CD14-positive monocyte (primary cell): Measurements from ENCODE around the gene DGCR8. TPM values are rescaled to one million over a fixed set of nuclear protein-coding genes. Genes with fewer than 3 reads are reported as not detected.
A peak's percentile ranks its signal among the peaks of the same experiment; 100 is the strongest.

Experiments used
- DNase-seq, 3 donors: peaks; one replicate each; pipeline ENCODE4 v3.0.0-alpha.2; 2011 to 2022
- H2AFZ ChIP-seq: 2 replicates; pipeline ENCODE4 v1.6.0; 2012; ENCODE audit warnings: mild to moderate bottlenecking, low read depth, low read length, inconsistent platforms; ENCODE audit not compliant: insufficient read depth, poor library complexity, severe bottlenecking
- H3K27ac ChIP-seq, 2 donors: 1 replicate in 1 of 2; 2 replicates in 1 of 2; pipeline ENCODE4 v1.5.1; 2012 to 2013; ENCODE audit warnings: low read length in 2 of 2, control low read depth in 1 of 2, inconsistent platforms in 1 of 2, low read depth in 1 of 2, mild to moderate bottlenecking in 1 of 2
- H3K27me3 ChIP-seq, 2 donors: one replicate each; pipeline versions ENCODE4 v1.6.0 to v1.6.1; 2011 to 2013; ENCODE audit warnings: low read length in 2 of 2; ENCODE audit not compliant: control insufficient read depth in 2 of 2, insufficient read depth in 2 of 2
- H3K36me3 ChIP-seq, 2 donors: replicated peaks in 1 of 2; 1 replicate in 1 of 2; 2 replicates in 1 of 2; pipeline versions ENCODE4 v1.5.1 to v1.6.1; 2012 to 2013; ENCODE audit warnings: low read length in 2 of 2, control low read depth in 1 of 2, inconsistent platforms in 1 of 2, mild to moderate bottlenecking in 1 of 2; ENCODE audit not compliant: insufficient read depth in 2 of 2, control insufficient read depth in 1 of 2
- H3K4me1 ChIP-seq, 2 donors: 1 replicate in 1 of 2; 2 replicates in 1 of 2; pipeline versions ENCODE4 v1.5.1 to v1.6.1; 2012 to 2013; ENCODE audit warnings: low read length in 2 of 2, control low read depth in 1 of 2, inconsistent platforms in 1 of 2, mild to moderate bottlenecking in 1 of 2, moderate library complexity in 1 of 2; ENCODE audit not compliant: insufficient read depth in 2 of 2, control insufficient read depth in 1 of 2
- H3K4me2 ChIP-seq: replicated peaks from 2 replicates; pipeline ENCODE3; 2012; ENCODE audit warnings: low read length, moderate library complexity, mild to moderate bottlenecking; ENCODE audit not compliant: poor library complexity, severe bottlenecking; ENCODE audit errors: extremely low read depth
- H3K4me3 ChIP-seq, 3 experiments: fragments of 200-600 bp in 1 of 3; sonication (generic) in 1 of 3; replicated peaks in 1 of 3; 1 replicate in 2 of 3; 2 replicates in 1 of 3; pipeline ENCODE4 v1.5.1; 2011 to 2013; ENCODE audit warnings: low read length in 3 of 3, mild to moderate bottlenecking in 3 of 3, control low read depth in 2 of 3, low read depth in 2 of 3, inconsistent platforms in 1 of 3, moderate library complexity in 1 of 3
- H3K79me2 ChIP-seq: 2 replicates; pipeline ENCODE4 v1.6.0; 2012; ENCODE audit warnings: mild to moderate bottlenecking, control low read depth, inconsistent platforms, low read length, moderate library complexity; ENCODE audit not compliant: insufficient read depth
- H3K9ac ChIP-seq: 2 replicates; pipeline ENCODE4 v1.6.0; 2017; ENCODE audit warnings: low read length, mild to moderate bottlenecking; ENCODE audit not compliant: insufficient read depth, poor library complexity, severe bottlenecking
- H3K9me3 ChIP-seq, 2 donors: replicated peaks in 1 of 2; 1 replicate in 1 of 2; 2 replicates in 1 of 2; pipeline versions ENCODE4 v1.5.1 to v1.6.1; 2012 to 2013; ENCODE audit warnings: low read length in 2 of 2, control low read depth in 1 of 2; ENCODE audit not compliant: control insufficient read depth in 1 of 2, insufficient read depth in 1 of 2
- H4K20me1 ChIP-seq: 2 replicates; pipeline ENCODE4 v1.6.0; 2012; ENCODE audit warnings: mild to moderate bottlenecking, low read length, control low read depth, moderate library complexity; ENCODE audit not compliant: insufficient read depth
- H3K27ac Mint-ChIP-seq, 7 donors: one replicate each; pipeline ENCODE4 v1.8.0; 2020; ENCODE audit warnings: mild to moderate bottlenecking in 7 of 7, mixed read lengths in 7 of 7, moderate library complexity in 6 of 7, inconsistent platforms in 2 of 7
- H3K27me3 Mint-ChIP-seq, 3 donors: one replicate each; pipeline ENCODE4 v1.8.0; 2021 to 2022; ENCODE audit warnings: low read depth in 3 of 3, mild to moderate bottlenecking in 3 of 3, mixed read lengths in 3 of 3, moderate library complexity in 3 of 3, inconsistent platforms in 1 of 3
- H3K36me3 Mint-ChIP-seq, 2 donors: one replicate each; pipeline ENCODE4 v1.8.0; 2020; ENCODE audit warnings: mixed read lengths in 2 of 2, inconsistent platforms in 1 of 2, mild to moderate bottlenecking in 1 of 2
- H3K4me1 Mint-ChIP-seq: one replicate; pipeline ENCODE4 v1.8.0; 2020; ENCODE audit warnings: mild to moderate bottlenecking, mixed read lengths
- H3K4me3 Mint-ChIP-seq, 2 donors: one replicate each; pipeline ENCODE4 v1.8.0; 2020; ENCODE audit warnings: mild to moderate bottlenecking in 2 of 2, mixed read lengths in 2 of 2, moderate library complexity in 1 of 2
- H3K9me3 Mint-ChIP-seq, 7 donors: one replicate each; pipeline ENCODE4 v1.8.0; 2020 to 2022; ENCODE audit warnings: mixed read lengths in 7 of 7, mild to moderate bottlenecking in 6 of 7, moderate library complexity in 6 of 7, inconsistent platforms in 2 of 7
- WGBS: methylation state at CpG from one replicate; pipeline ENCODE4 v1.1.5; 2013; ENCODE audit warnings: missing lambda C conversion rate; ENCODE audit not compliant: insufficient coverage; 5-methylcytosine and 5-hydroxymethylcytosine counted together
- intact Hi-C, 2 donors: fragments of 100-400 bp; cut with micrococcal nuclease; formaldehyde crosslinking; loops; one replicate each; pipeline versions ENCODE4 v1.15.0 to v1.15.1; 2023
- polyA plus RNA-seq, 3 donors: library from polyadenylated mRNA; depleted of rRNA in 1 of 3; unstranded in 2 of 3; stranded (reverse) in 1 of 3; fragments of 300-500 nt in 2 of 3; fragments of >200 nt in 1 of 3; fragmentation: Illumina TruSeq in 2 of 3; gene quantifications; 1 replicate in 2 of 3; 2 replicates in 1 of 3; pipeline ENCODE4 v1.2.3, GENCODE V29; 2012 to 2021
- TF ChIP-seq, protein P1 (sequence below): fragments of 200-600 bp; IDR thresholded peaks from one replicate; pipeline ENCODE4 v1.8.0; 2022; ENCODE audit warnings: antibody characterized with exemption, mild to moderate bottlenecking

DGCR8 gene
- polyA plus RNA-seq, 3 donors: 1.2 to 18.7 (median 1.4) TPM

DNA sequence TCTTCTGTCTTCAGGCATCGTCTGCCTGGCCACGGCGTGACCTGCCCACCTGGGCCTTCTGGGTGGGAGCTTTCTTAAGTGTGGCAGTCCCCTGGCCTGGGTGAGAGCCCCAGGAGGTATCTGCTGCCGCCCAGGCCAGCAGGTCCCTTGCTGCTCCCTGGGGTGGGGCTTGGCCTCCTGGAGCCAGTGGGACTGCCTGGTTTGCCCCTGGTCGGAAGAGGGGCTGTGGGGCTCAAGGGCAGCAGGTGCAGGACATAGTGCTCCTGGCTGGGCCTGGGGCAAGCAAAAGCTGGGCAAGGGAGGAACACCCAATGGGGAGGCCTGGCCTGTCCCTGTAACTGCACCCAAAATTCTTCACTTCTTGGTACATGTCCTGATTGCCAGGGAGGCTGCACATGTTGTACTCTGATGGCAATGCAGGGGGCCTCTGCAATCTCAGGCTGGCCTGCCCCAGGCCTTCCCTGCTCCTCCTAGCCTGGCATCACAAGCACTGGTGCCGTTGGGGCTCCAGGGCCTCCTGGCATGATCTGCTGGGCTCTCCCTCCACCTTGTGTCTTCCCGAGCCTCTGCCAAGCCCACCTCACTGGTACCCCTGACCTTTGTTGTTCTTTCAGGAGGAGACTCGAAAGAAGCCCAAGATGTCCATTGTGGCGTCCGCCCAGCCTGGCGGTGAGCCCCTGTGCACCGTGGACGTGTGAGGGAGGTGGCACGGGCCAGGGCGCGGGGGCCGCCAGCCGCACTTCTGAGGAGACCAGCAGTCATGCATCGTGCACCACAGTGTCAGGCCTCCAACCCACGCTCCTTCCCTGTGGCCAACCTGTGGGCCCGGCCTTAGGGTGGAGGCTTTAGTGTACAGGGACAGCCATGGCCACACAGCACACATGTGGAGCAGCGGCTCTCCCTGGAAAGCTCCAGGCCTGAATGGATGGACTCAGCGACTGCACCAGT, 29.6 kb downstream of the DGCR8 start:
- no peak for DNase-seq
- Histone ChIP-seq H3K36me3 (peaks cover 88 to 98% of the 10 kb centered on the region in 2 donors), H3K79me2 (peaks cover 9% of the 10 kb centered on the region), H3K4me1 (no peaks in the 10 kb centered on the region), H3K4me3 (no peak overlapping the region), H3K27me3 (no peaks in the 10 kb centered on the region), H3K9ac (no peak overlapping the region), H3K27ac (no peak overlapping the region), H3K9me3 (no peaks in the 10 kb centered on the region), H2AFZ (no peak overlapping the region), H4K20me1 (peaks cover 21% of the 10 kb centered on the region), H3K4me2 (no peak overlapping the region)
- no peak overlapping the region for H3K4me3 Mint-ChIP-seq
- peaks cover 2% of the 10 kb centered on the region for H3K4me1 Mint-ChIP-seq
- peaks cover 53 to 89% of the 10 kb centered on the region in 2 donors for H3K36me3 Mint-ChIP-seq
- intact Hi-C loops: loop anchor here in 1 of 2 donors (10.0 kb wide), 2 partner anchors 85 to 255 kb away; partner anchors contain the start of genes GNB1L, RTL10 and TANGO2
- H3K27me3 Mint-ChIP-seq: peaks cover 0 to 2% (median 1%) of the 10 kb centered on the region in 3 donors
- 97% methylated on average over 23 of the region's 23 CpGs for WGBS
- TF ChIP-seq, protein P1, sequence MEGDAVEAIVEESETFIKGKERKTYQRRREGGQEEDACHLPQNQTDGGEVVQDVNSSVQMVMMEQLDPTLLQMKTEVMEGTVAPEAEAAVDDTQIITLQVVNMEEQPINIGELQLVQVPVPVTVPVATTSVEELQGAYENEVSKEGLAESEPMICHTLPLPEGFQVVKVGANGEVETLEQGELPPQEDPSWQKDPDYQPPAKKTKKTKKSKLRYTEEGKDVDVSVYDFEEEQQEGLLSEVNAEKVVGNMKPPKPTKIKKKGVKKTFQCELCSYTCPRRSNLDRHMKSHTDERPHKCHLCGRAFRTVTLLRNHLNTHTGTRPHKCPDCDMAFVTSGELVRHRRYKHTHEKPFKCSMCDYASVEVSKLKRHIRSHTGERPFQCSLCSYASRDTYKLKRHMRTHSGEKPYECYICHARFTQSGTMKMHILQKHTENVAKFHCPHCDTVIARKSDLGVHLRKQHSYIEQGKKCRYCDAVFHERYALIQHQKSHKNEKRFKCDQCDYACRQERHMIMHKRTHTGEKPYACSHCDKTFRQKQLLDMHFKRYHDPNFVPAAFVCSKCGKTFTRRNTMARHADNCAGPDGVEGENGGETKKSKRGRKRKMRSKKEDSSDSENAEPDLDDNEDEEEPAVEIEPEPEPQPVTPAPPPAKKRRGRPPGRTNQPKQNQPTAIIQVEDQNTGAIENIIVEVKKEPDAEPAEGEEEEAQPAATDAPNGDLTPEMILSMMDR: no peak
- H3K9me3 Mint-ChIP-seq: no peaks in the 10 kb centered on the region
- H3K27ac Mint-ChIP-seq: peak overlapping the region in 3 of 7 donors; percentile 12 to 83 (median 75)

GRCh38 chr22:20110359-20110985, 30.4 kb downstream of the DGCR8 start:
- 98% methylated on average over 3 of the region's 9 CpGs for WGBS
- Histone ChIP-seq H3K4me1 (peaks cover 0 to 3% of the 10 kb centered on the region in 2 donors), H3K79me2 (peaks cover 17% of the 10 kb centered on the region), H3K4me3 (no peak overlapping the region), H3K9ac (no peak overlapping the region), H3K4me2 (no peak overlapping the region), H3K27ac (peak overlapping the region in 1 of 2 donors; percentile 27), H4K20me1 (peaks cover 21% of the 10 kb centered on the region), H3K9me3 (no peaks in the 10 kb centered on the region), H2AFZ (no peak overlapping the region), H3K27me3 (no peaks in the 10 kb centered on the region), H3K36me3 (peaks cover 86 to 98% of the 10 kb centered on the region in 2 donors)
- Mint-ChIP-seq H3K4me3 (no peak overlapping the region), H3K27me3 (peaks cover 0 to 2% (median 1%) of the 10 kb centered on the region in 3 donors), H3K9me3 (no peaks in the 10 kb centered on the region), H3K36me3 (peaks cover 54 to 88% of the 10 kb centered on the region in 2 donors), H3K4me1 (peaks cover 5% of the 10 kb centered on the region), H3K27ac (peak overlapping the region in 4 of 7 donors; percentile 62 to 83 (median 69))
- TF ChIP-seq, protein P1: no peak
- intact Hi-C loops: loop anchor here in 1 of 2 donors (10.0 kb wide), 2 partner anchors 86 to 256 kb away; partner anchors contain the start of genes GNB1L, RTL10 and TANGO2
- no peak for DNase-seq
